VCaP (cell line): ENCODE measurements around the gene KCNMB2.

Experiments used
- H3K27ac ChIP-seq: fragments of 450-650 bp; 2 replicates; pipeline ENCODE4 v1.5.1; 2017
- CTCF ChIP-seq: fragments of 450-650 bp; conservative IDR thresholded peaks from 2 replicates; pipeline ENCODE4 v1.5.1; 2017; ENCODE audit warnings: mild to moderate bottlenecking, moderate library complexity

KCNMB2 gene

GRCh38 chr3:178569826-178570225, 33.6 kb downstream of the KCNMB2 start:
- no peak overlapping the region for H3K27ac ChIP-seq
- no peak for TF ChIP-seq CTCF

GRCh38 chr3:178583963-178584575, 47.8 kb downstream of the KCNMB2 start:
- peak overlapping the region; percentile 71 for H3K27ac ChIP-seq
- TF ChIP-seq CTCF = no peak

- H3K27ac ChIP-seq = peak overlapping the region; percentile 71
- no peak for TF ChIP-seq CTCF
Observed at GRCh38 chr3:178584722-178585380, 48.6 kb downstream of the KCNMB2 start.

- peak overlapping the region; percentile 71 for H3K27ac ChIP-seq
- no peak for TF ChIP-seq CTCF
Observed at GRCh38 chr3:178585454-178585853, 49.2 kb downstream of the KCNMB2 start.

GRCh38 chr3:178586076-178586475, 49.8 kb downstream of the KCNMB2 start:
- TF ChIP-seq CTCF = no peak

GRCh38 chr3:178588628-178589027, 52.4 kb downstream of the KCNMB2 start:
- TF ChIP-seq CTCF = no peak

More at GRCh38 chr3:178586076-178586475, 49.8 kb downstream of the KCNMB2 start:
- H3K27ac ChIP-seq = peak overlapping the region; percentile 71

GRCh38 chr3:178593786-178594185, 57.5 kb downstream of the KCNMB2 start:
- H3K27ac ChIP-seq = no peak overlapping the region
- TF ChIP-seq CTCF = no peak

More at GRCh38 chr3:178588628-178589027, 52.4 kb downstream of the KCNMB2 start:
- no peak overlapping the region for H3K27ac ChIP-seq
